AG10803 (cell line): ENCODE data around the gene GNGT1.
A peak's percentile ranks its signal among the peaks of the same experiment; 100 is the strongest.
"Not testable (repeated sequence)": the region's sequence is repeated elsewhere in the genome, so short reads cannot be mapped to it uniquely, and the experiment has no call there.

Experiments
- DNase-seq: peaks from one replicate; pipeline ENCODE4 v3.0.0; 2010; ENCODE audit warnings: low read depth
- H3K4me3 ChIP-seq: 2 replicates; pipeline ENCODE4 v1.5.1; 2011; ENCODE audit warnings: mild to moderate bottlenecking, low read length, control low read depth
- CTCF ChIP-seq: conservative IDR thresholded peaks from 2 replicates; pipeline ENCODE4 v1.5.1; 2011; ENCODE audit warnings: mild to moderate bottlenecking, low read length, control low read depth, inconsistent platforms

GNGT1 gene

GRCh38 chr7:93902777-93903423 is 3.5 kb upstream of the GNGT1 start:
- DNase-seq: peak; percentile 73
- no peak overlapping the region for H3K4me3 ChIP-seq
- peak; percentile 91 for TF ChIP-seq CTCF

- DNase-seq: peak; percentile 82
- H3K4me3 ChIP-seq: no peak overlapping the region
- TF ChIP-seq CTCF: no peak
These were observed 4.0 kb downstream of the GNGT1 start for GRCh38 chr7:93910076-93910994.

- DNase-seq, H3K4me3 ChIP-seq: not testable (repeated sequence)
These were observed 4.9 kb downstream of the GNGT1 start for GRCh38 chr7:93911242-93911641.

- DNase-seq: not testable (repeated sequence)
These were observed 5.3 kb downstream of the GNGT1 start for GRCh38 chr7:93911661-93912060.

GRCh38 chr7:93913197-93913596 is 6.8 kb downstream of the GNGT1 start:
- TF ChIP-seq CTCF: no peak
- no peak for DNase-seq
- no peak overlapping the region for H3K4me3 ChIP-seq

More at GRCh38 chr7:93911661-93912060, 5.3 kb downstream of the GNGT1 start:
- not testable (repeated sequence) for H3K4me3 ChIP-seq

GRCh38 chr7:93914581-93915066 is 8.3 kb downstream of the GNGT1 start:
- H3K4me3 ChIP-seq: no peak overlapping the region
- DNase-seq: peak; percentile 57
- no peak for TF ChIP-seq CTCF

GRCh38 chr7:93915206-93915842 is 9.0 kb downstream of the GNGT1 start:
- DNase-seq, H3K4me3 ChIP-seq: not testable (repeated sequence)

- DNase-seq, H3K4me3 ChIP-seq: not testable (repeated sequence)
These were observed 9.5 kb downstream of the GNGT1 start for GRCh38 chr7:93915888-93916287.

- not testable (repeated sequence) for DNase-seq, H3K4me3 ChIP-seq
These were observed 9.9 kb downstream of the GNGT1 start for GRCh38 chr7:93916315-93916714.
